SK-N-SH (cell line): Measurements from ENCODE around the gene PLIN5. TPM values are rescaled to one million over a fixed set of nuclear protein-coding genes. Genes with fewer than 3 reads are reported as not detected.

ENCODE experiments used
- CTCF ChIA-PET: fragments of 300-600, 350-600 bp; formaldehyde crosslinking; extraction: SDS; loops from one replicate; lab custom pipeline; 2021; lab: Yijun Ruan, JAX
- POLR2A ChIA-PET: fragments of 350-600 bp; sonication (Branson Sonifier 250); formaldehyde crosslinking; extraction: SDS; loops from one replicate; lab custom pipeline; 2020; ENCODE audit warnings: antibody characterized with exemption, inconsistent platforms; lab: Yijun Ruan, JAX
- DNase-seq: peaks from one replicate; pipeline ENCODE4 v3.0.0; 2012
- H2AFZ ChIP-seq: fragments of 200-600 bp; sonication (generic); 2 replicates; pipeline ENCODE4 v1.8.1; 2016; ENCODE audit warnings: antibody characterized with exemption, mild to moderate bottlenecking, low read depth
- H3F3A ChIP-seq: fragments of 200-600 bp; sonication (generic); replicated peaks from 2 replicates; pipeline ENCODE3; 2016; ENCODE audit warnings: antibody characterized with exemption, mild to moderate bottlenecking; ENCODE audit not compliant: insufficient read depth
- H3K27ac ChIP-seq, 2 experiments: fragments of 200-500 bp in 1 of 2; fragments of 200-600 bp in 1 of 2; sonication (Bioruptor generic) in 1 of 2; sonication (generic), shearing (Covaris generic) in 1 of 2; 2 replicates each; pipeline versions ENCODE4 v1.5.1 to v1.6.1; 2014 to 2016; ENCODE audit warnings: low read depth in 2 of 2, inconsistent platforms in 1 of 2, low read length in 1 of 2, mild to moderate bottlenecking in 1 of 2, mixed read lengths in 1 of 2
- H3K27me3 ChIP-seq: fragments of 200-600 bp; sonication (generic), shearing (Covaris generic); 2 replicates; pipeline ENCODE4 v1.6.1; 2016; ENCODE audit warnings: mixed run types; ENCODE audit not compliant: insufficient read depth
- H3K36me3 ChIP-seq, 2 experiments: fragments of 200-500 bp in 1 of 2; fragments of 200-600 bp in 1 of 2; sonication (Bioruptor generic) in 1 of 2; sonication (generic) in 1 of 2; replicated peaks in 1 of 2; 2 replicates each; pipeline versions ENCODE3 to v1.5.1; 2014 to 2016; ENCODE audit warnings: low read length in 1 of 2, mild to moderate bottlenecking in 1 of 2; ENCODE audit not compliant: insufficient read depth in 2 of 2, control insufficient read depth in 1 of 2
- H3K4me1 ChIP-seq, 2 experiments: fragments of 200-500 bp in 1 of 2; fragments of 200-600 bp in 1 of 2; sonication (Bioruptor generic) in 1 of 2; sonication (generic), shearing (Covaris generic) in 1 of 2; 2 replicates each; pipeline versions ENCODE4 v1.5.1 to v1.6.1; 2014 to 2016; ENCODE audit warnings: low read depth in 1 of 2, low read length in 1 of 2, mixed run types in 1 of 2; ENCODE audit not compliant: insufficient read depth in 2 of 2, control insufficient read depth in 1 of 2
- H3K4me2 ChIP-seq: fragments of 200-600 bp; sonication (generic), shearing (Covaris generic); 2 replicates; pipeline ENCODE4 v1.6.1; 2017; ENCODE audit warnings: mixed run types
- H3K4me3 ChIP-seq, 2 experiments: fragments of 200-500 bp in 1 of 2; fragments of 200-600 bp in 1 of 2; sonication (Bioruptor generic) in 1 of 2; sonication (generic), shearing (Covaris generic) in 1 of 2; 2 replicates each; pipeline versions ENCODE4 v1.5.1 to v1.8.1; 2014 to 2016; ENCODE audit warnings: low read depth in 2 of 2, inconsistent platforms in 1 of 2, low read length in 1 of 2, mild to moderate bottlenecking in 1 of 2, mixed read lengths in 1 of 2, moderate library complexity in 1 of 2
- H3K79me2 ChIP-seq: fragments of 200-600 bp; sonication (generic); 2 replicates; pipeline ENCODE4 v1.8.1; 2017; ENCODE audit warnings: mild to moderate bottlenecking; ENCODE audit not compliant: insufficient read depth
- H3K9ac ChIP-seq: fragments of 200-600 bp; sonication (generic); 2 replicates; pipeline ENCODE4 v1.6.1; 2017; ENCODE audit warnings: mixed run types
- H3K9me2 ChIP-seq: fragments of 200-600 bp; sonication (generic); 2 replicates; pipeline ENCODE4 v1.6.1; 2017; ENCODE audit warnings: mixed run types
- H3K9me3 ChIP-seq: fragments of 200-600 bp; sonication (generic); 2 replicates; pipeline ENCODE4 v1.6.1; 2017; ENCODE audit warnings: mixed run types, mild to moderate bottlenecking, moderate library complexity
- H4K20me1 ChIP-seq: fragments of 200-600 bp; sonication (generic); 2 replicates; pipeline ENCODE4 v1.6.1; 2017; ENCODE audit warnings: mild to moderate bottlenecking, mixed run types; ENCODE audit not compliant: insufficient read depth
- CHD2 ChIP-seq: fragments of 150-350 bp; IDR thresholded peaks from 2 replicates; pipeline ENCODE4 v1.6.1; 2018; ENCODE audit warnings: low read length; ENCODE audit not compliant: partially characterized antibody
- ELF1 ChIP-seq: IDR thresholded peaks from 2 replicates; pipeline ENCODE4 v1.4.0; 2012
- EP300 ChIP-seq, 2 experiments: IDR thresholded peaks; 2 replicates each; pipeline versions ENCODE4 v1.4.0 to v1.6.1; 2012; ENCODE audit warnings: borderline replicate concordance in 1 of 2, low read depth in 1 of 2, low read length in 1 of 2
- GABPA ChIP-seq: IDR thresholded peaks from 2 replicates; pipeline ENCODE4 v1.4.0; 2012; ENCODE audit warnings: low read depth, mild to moderate bottlenecking
- GATA2 ChIP-seq: sonication (generic); formaldehyde crosslinking; IDR thresholded peaks from 2 replicates; pipeline ENCODE4 v1.5.0; 2020; ENCODE audit warnings: mild to moderate bottlenecking, missing genetic modification reagents
- MEF2A ChIP-seq: IDR thresholded peaks from 2 replicates; pipeline ENCODE4 v1.4.0; 2012; ENCODE audit warnings: low read depth, borderline replicate concordance
- NRF1 ChIP-seq: IDR thresholded peaks from 2 replicates; pipeline ENCODE4 v1.6.1; 2012; ENCODE audit warnings: low read depth, mild to moderate bottlenecking, low read length
- POLR2AphosphoS5 ChIP-seq: IDR thresholded peaks from 2 replicates; pipeline ENCODE4 v1.6.1; 2012; ENCODE audit warnings: low read depth, low read length
- RAD21 ChIP-seq: IDR thresholded peaks from 2 replicates; pipeline ENCODE4 v1.6.1; 2012; ENCODE audit warnings: mild to moderate bottlenecking, low read length
- RFX5 ChIP-seq: IDR thresholded peaks from 2 replicates; pipeline ENCODE4 v1.6.1; 2012; ENCODE audit warnings: mild to moderate bottlenecking, improper control_type of control experiment, low read length
- YY1 ChIP-seq: IDR thresholded peaks from 2 replicates; pipeline ENCODE4 v1.4.0; 2012; ENCODE audit warnings: low read depth, mild to moderate bottlenecking
- WGBS: methylation state at CpG from one replicate; pipeline ENCODE4 v1.1.6; 2017; ENCODE audit warnings: low lambda C conversion rate; 5-methylcytosine and 5-hydroxymethylcytosine counted together
- polyA plus RNA-seq, 3 experiments: library from polyadenylated mRNA; depleted of rRNA; stranded (reverse); fragments of >200 nt; gene quantifications; 2 replicates each; pipeline ENCODE4 v1.2.3, GENCODE V29; 2012
- TF ChIP-seq, protein P1 (sequence below): IDR thresholded peaks from 2 replicates; pipeline ENCODE4; 2012
- TF ChIP-seq, protein P2 (sequence below): IDR thresholded peaks from 2 replicates; pipeline ENCODE4 v1.6.1; 2012; ENCODE audit warnings: mild to moderate bottlenecking, low read depth, low read length, moderate library complexity
- TF ChIP-seq, protein P3 (sequence below): IDR thresholded peaks from 2 replicates; pipeline ENCODE4 v1.4.0; 2012; ENCODE audit warnings: low read depth, borderline replicate concordance
- TF ChIP-seq, protein P4 (sequence below): IDR thresholded peaks from 2 replicates; pipeline ENCODE4 v1.4.0; 2012; ENCODE audit warnings: low read depth

Gene PLIN5
- polyA plus RNA-seq, 1 of the 3 experiments (the other 2 are of a cell fraction), result 0.59 TPM

DNA sequence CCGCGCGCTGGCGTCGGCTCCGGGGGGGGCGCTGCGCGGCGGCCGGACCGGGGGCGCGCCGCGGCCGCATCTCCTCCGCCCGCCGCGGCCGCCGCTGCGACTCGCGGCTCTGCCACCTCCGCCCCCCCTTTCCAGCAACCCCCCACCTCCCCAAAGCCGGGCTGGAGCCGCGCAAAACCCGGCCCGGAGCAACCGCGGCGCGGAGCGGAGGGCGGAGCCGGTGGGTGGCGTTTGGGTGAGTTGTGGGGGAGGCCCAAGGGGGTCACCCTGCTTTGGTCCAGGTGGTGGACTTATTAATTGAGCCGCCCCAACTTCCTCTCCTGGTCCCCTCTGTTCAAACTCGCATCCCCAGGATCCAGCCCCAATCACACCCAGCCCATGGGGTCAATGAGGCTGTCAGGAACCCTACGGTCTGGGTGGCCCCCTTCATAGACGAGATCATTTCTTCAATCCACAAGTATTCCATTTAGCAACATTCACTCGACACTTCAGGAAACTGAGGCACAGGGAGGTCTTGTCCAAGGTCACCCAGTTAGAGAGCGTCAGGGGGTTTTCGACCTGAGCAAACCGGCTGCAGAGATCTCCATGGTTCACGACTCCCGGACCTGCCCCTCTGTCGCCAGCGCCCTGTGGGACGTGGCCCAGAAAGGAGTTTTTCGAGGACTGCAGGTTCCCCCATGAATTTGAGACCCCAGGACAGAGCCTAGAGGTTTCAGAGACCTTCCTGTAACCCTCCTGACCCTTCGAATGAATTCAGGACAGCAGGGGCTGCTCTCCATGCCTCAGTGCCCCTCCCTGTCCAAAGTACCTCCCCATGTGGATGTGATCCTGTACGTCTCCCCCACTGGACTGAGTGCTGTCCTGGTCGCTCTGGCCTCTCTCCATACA lies 46.9 kb upstream of the PLIN5 start:
- no peaks in the 10 kb centered on the region for H3K79me2 ChIP-seq

DNA sequence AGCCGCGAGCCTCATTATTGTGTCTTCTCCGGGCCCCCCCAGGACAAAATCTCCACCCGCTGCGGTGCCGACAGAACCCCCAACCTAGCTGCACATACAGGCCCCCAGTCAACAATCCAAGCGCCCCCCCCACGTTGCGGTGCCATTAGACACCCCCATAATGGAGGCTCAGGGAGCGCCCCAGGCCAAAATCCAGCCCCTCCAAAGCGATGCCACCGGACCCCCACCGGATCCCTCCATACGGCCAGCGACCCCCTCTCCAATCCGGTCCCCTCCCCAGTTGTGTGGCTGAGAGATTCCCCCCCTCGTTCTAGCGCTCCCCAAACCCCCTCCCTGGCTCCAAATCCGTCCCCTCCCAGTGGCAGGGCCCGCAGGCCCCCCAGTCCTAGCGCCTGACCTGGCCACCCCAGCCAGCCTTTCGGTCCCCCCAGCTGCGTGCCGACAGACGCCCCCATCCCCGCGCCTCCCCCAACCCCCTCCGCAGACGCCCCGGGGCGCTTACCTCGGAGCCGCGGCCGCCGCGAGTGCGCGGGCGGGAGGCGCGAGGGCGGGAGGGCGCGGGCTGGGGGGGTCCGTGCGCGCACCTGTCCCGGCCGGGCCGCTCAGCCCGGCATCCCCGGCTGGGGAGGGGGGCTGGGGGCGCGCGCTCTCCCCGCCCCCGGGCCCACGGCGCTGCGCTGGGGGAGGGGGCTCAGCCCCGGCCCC lies 46.1 kb upstream of the PLIN5 start:
- no peaks in the 10 kb centered on the region for H3K79me2 ChIP-seq
- H3K36me3 ChIP-seq, result no peaks in the 10 kb centered on the region
- WGBS, result 4% methylated on average over 13 of the region's 62 CpGs
- no peaks in the 10 kb centered on the region for H3K9me2 ChIP-seq
- CTCF ChIA-PET, result interaction anchor here (1.1 to 6.0 kb wide), 9 partner anchors 8 to 56 kb away, joined by 3 to 58 read pairs (median 6); partner anchors contain the start of gene SEMA6B
- peak; percentile 72 for DNase-seq
- H3K27ac ChIP-seq, result no peak overlapping the region
- POLR2A ChIA-PET, result no interaction called here
- H4K20me1 ChIP-seq, result no peaks in the 10 kb centered on the region
- H3K9me3 ChIP-seq, result no peaks in the 10 kb centered on the region
- H3K9ac ChIP-seq, result no peak overlapping the region
- H3K4me1 ChIP-seq, result peaks cover 0 to 8% of the 10 kb centered on the region in 2 experiments; a peak in 1 of 4 replicates
- H3K4me3 ChIP-seq, result peak overlapping the region in 1 of 2 experiments; percentile 26; a peak in 2 of 4 replicates
- H2AFZ ChIP-seq, result no peak overlapping the region
- H3K27me3 ChIP-seq, result peaks cover 22% of the 10 kb centered on the region; the same call in 1 of the 2 replicates
- peaks cover 23% of the 10 kb centered on the region for H3F3A ChIP-seq
- peak overlapping the region; percentile 28; the same call in 1 of the 2 replicates for H3K4me2 ChIP-seq
- TF ChIP-seq ELF1 (no peak), CHD2 (no peak), POLR2AphosphoS5 (no peak), NRF1 (no peak), GABPA (no peak), YY1 (no peak), MEF2A (no peak), RFX5 (no peak), EP300 (IDR thresholded peaks at IDR 0.05; ENCODE audit: borderline replicate concordance in 1 of 2, low read depth in 1 of 2, low read length in 1 of 2) (no peak), GATA2 (no peak)
- TF ChIP-seq, protein P1, sequence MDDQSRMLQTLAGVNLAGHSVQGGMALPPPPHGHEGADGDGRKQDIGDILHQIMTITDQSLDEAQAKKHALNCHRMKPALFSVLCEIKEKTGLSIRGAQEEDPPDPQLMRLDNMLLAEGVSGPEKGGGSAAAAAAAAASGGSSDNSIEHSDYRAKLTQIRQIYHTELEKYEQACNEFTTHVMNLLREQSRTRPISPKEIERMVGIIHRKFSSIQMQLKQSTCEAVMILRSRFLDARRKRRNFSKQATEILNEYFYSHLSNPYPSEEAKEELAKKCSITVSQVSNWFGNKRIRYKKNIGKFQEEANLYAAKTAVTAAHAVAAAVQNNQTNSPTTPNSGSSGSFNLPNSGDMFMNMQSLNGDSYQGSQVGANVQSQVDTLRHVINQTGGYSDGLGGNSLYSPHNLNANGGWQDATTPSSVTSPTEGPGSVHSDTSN, result no peak
- TF ChIP-seq, protein P2, sequence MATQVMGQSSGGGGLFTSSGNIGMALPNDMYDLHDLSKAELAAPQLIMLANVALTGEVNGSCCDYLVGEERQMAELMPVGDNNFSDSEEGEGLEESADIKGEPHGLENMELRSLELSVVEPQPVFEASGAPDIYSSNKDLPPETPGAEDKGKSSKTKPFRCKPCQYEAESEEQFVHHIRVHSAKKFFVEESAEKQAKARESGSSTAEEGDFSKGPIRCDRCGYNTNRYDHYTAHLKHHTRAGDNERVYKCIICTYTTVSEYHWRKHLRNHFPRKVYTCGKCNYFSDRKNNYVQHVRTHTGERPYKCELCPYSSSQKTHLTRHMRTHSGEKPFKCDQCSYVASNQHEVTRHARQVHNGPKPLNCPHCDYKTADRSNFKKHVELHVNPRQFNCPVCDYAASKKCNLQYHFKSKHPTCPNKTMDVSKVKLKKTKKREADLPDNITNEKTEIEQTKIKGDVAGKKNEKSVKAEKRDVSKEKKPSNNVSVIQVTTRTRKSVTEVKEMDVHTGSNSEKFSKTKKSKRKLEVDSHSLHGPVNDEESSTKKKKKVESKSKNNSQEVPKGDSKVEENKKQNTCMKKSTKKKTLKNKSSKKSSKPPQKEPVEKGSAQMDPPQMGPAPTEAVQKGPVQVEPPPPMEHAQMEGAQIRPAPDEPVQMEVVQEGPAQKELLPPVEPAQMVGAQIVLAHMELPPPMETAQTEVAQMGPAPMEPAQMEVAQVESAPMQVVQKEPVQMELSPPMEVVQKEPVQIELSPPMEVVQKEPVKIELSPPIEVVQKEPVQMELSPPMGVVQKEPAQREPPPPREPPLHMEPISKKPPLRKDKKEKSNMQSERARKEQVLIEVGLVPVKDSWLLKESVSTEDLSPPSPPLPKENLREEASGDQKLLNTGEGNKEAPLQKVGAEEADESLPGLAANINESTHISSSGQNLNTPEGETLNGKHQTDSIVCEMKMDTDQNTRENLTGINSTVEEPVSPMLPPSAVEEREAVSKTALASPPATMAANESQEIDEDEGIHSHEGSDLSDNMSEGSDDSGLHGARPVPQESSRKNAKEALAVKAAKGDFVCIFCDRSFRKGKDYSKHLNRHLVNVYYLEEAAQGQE, result no peak
- TF ChIP-seq, protein P3, sequence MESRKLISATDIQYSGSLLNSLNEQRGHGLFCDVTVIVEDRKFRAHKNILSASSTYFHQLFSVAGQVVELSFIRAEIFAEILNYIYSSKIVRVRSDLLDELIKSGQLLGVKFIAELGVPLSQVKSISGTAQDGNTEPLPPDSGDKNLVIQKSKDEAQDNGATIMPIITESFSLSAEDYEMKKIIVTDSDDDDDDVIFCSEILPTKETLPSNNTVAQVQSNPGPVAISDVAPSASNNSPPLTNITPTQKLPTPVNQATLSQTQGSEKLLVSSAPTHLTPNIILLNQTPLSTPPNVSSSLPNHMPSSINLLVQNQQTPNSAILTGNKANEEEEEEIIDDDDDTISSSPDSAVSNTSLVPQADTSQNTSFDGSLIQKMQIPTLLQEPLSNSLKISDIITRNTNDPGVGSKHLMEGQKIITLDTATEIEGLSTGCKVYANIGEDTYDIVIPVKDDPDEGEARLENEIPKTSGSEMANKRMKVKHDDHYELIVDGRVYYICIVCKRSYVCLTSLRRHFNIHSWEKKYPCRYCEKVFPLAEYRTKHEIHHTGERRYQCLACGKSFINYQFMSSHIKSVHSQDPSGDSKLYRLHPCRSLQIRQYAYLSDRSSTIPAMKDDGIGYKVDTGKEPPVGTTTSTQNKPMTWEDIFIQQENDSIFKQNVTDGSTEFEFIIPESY, result no peak
- TF ChIP-seq, protein P4, sequence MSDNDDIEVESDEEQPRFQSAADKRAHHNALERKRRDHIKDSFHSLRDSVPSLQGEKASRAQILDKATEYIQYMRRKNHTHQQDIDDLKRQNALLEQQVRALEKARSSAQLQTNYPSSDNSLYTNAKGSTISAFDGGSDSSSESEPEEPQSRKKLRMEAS, result no peak

More for the DNA sequence above, 46.9 kb upstream of the PLIN5 start:
- Histone ChIP-seq H3K4me2 (no peak overlapping the region), H3K9ac (no peak overlapping the region), H3K9me3 (no peaks in the 10 kb centered on the region), H3K4me1 (peaks cover 0 to 8% of the 10 kb centered on the region in 2 experiments; a peak in 1 of 4 replicates), H3K4me3 (peak overlapping the region in 1 of 2 experiments; percentile 26; a peak in 2 of 4 replicates), H3K27me3 (peaks cover 22% of the 10 kb centered on the region; the same call in 1 of the 2 replicates), H3K9me2 (no peaks in the 10 kb centered on the region), H3K27ac (no peak overlapping the region), H3F3A (peaks cover 15% of the 10 kb centered on the region), H2AFZ (no peak overlapping the region), H4K20me1 (no peaks in the 10 kb centered on the region), H3K36me3 (no peaks in the 10 kb centered on the region)
- TF ChIP-seq RAD21 (no peak), POLR2AphosphoS5 (no peak)
- TF ChIP-seq, protein P1, result no peak
- peak; percentile 94 for DNase-seq
- POLR2A ChIA-PET, result no interaction called here
- CTCF ChIA-PET, result interaction anchor here (3.7 kb wide), 1 partner anchor 54 kb away, joined by 29 read pairs; no protein-coding TSS in a partner anchor
- 38% methylated on average over 15 of the region's 57 CpGs for WGBS
